Neural cell (in vitro differentiated cells): ENCODE measurements around the gene SEC63. TPM values are rescaled to one million over a fixed set of nuclear protein-coding genes. Genes with fewer than 3 reads are reported as not detected.
"Not testable (repeated sequence)": the region's sequence is repeated elsewhere in the genome, so short reads cannot be mapped to it uniquely, and the experiment has no call there.

Experiments used
- H2AFZ ChIP-seq: fragments of 200-600, 300-800 bp; sonication (generic), shearing (Covaris generic); 2 replicates; pipeline ENCODE4 v1.6.0; 2014; ENCODE audit warnings: low read depth, mild to moderate bottlenecking, antibody characterized with exemption, low read length, moderate library complexity
- H3F3A ChIP-seq: fragments of 200-600 bp; shearing (Covaris generic); 2 replicates; pipeline ENCODE4 v1.6.1; 2016; ENCODE audit warnings: mild to moderate bottlenecking, moderate library complexity, mixed read lengths, antibody characterized with exemption, low read length; ENCODE audit not compliant: insufficient read depth, poor library complexity, severe bottlenecking
- H3K27ac ChIP-seq: fragments of 200-600, 300-800 bp; sonication (generic), shearing (Covaris generic); 2 replicates; pipeline ENCODE4 v1.5.1; 2014; ENCODE audit warnings: mild to moderate bottlenecking, low read length, moderate library complexity
- H3K27me3 ChIP-seq: fragments of 300-800, 200-600 bp; sonication (generic), shearing (Covaris generic); 2 replicates; pipeline ENCODE4 v1.6.0; 2014; ENCODE audit warnings: mild to moderate bottlenecking, low read depth, low read length, moderate library complexity; ENCODE audit not compliant: insufficient read depth
- H3K36me3 ChIP-seq: fragments of 300-800, 200-600 bp; sonication (generic), shearing (Covaris generic); 2 replicates; pipeline ENCODE4 v1.5.1; 2014; ENCODE audit warnings: mild to moderate bottlenecking, antibody characterized with exemption, low read length, moderate library complexity; ENCODE audit not compliant: insufficient read depth
- H3K4me2 ChIP-seq: fragments of 300-800, 200-600 bp; sonication (generic), shearing (Covaris generic); 2 replicates; pipeline ENCODE4 v1.6.0; 2014; ENCODE audit warnings: mild to moderate bottlenecking, low read length
- H3K4me3 ChIP-seq: fragments of 300-800, 200-600 bp; sonication (generic), shearing (Covaris generic); 2 replicates; pipeline ENCODE4 v1.5.1; 2014; ENCODE audit warnings: mild to moderate bottlenecking, low read length, moderate library complexity
- H3K79me2 ChIP-seq: fragments of 200-600 bp; shearing (Covaris generic); replicated peaks from 2 replicates; pipeline ENCODE4 v1.6.0; 2014; ENCODE audit warnings: mild to moderate bottlenecking, low read length, moderate library complexity; ENCODE audit not compliant: insufficient read depth
- H3K9ac ChIP-seq: fragments of 300-800, 200-600 bp; sonication (generic), shearing (Covaris generic); 2 replicates; pipeline ENCODE4 v1.6.1; 2016; ENCODE audit warnings: mild to moderate bottlenecking, low read length, mixed read lengths
- H3K9me2 ChIP-seq: fragments of 200-600 bp; shearing (Covaris generic); 2 replicates; pipeline ENCODE4 v1.6.1; 2016; ENCODE audit warnings: mild to moderate bottlenecking, low read length, mixed read lengths; ENCODE audit not compliant: insufficient read depth
- H3K9me3 ChIP-seq: fragments of 200-600, 300-800 bp; sonication (generic), shearing (Covaris generic); 2 replicates; pipeline ENCODE4 v1.6.1; 2016; ENCODE audit warnings: mild to moderate bottlenecking, mixed run types, low read length, moderate library complexity, mixed read lengths
- H4K20me1 ChIP-seq: fragments of 200-600 bp; shearing (Covaris generic); 2 replicates; pipeline ENCODE4 v1.6.1; 2016; ENCODE audit warnings: mild to moderate bottlenecking, mixed run types; ENCODE audit not compliant: insufficient read depth
- EP300 ChIP-seq: fragments of 450-650 bp; conservative IDR thresholded peaks from 2 replicates; pipeline ENCODE4 v1.6.1; 2014; ENCODE audit warnings: antibody characterized with exemption, mild to moderate bottlenecking, moderate library complexity; ENCODE audit not compliant: poor library complexity, severe bottlenecking
- EZH2 ChIP-seq: fragments of 200-600, 300-800 bp; shearing (Covaris generic), sonication (generic); IDR thresholded peaks from 2 replicates; pipeline ENCODE4 v1.6.1; 2014; ENCODE audit warnings: antibody characterized with exemption, low read length, borderline replicate concordance, mild to moderate bottlenecking; ENCODE audit not compliant: insufficient read depth, poor library complexity, severe bottlenecking
- MXI1 ChIP-seq: fragments of 450-650 bp; conservative IDR thresholded peaks from 2 replicates; pipeline ENCODE4 v1.6.1; 2014; ENCODE audit warnings: antibody characterized with exemption, mild to moderate bottlenecking; ENCODE audit not compliant: poor library complexity, severe bottlenecking
- POLR2AphosphoS5 ChIP-seq: IDR thresholded peaks from 2 replicates; pipeline ENCODE4 v1.6.1; 2012
- RAD21 ChIP-seq: fragments of 450-650 bp; conservative IDR thresholded peaks from 2 replicates; pipeline ENCODE4 v1.6.1; 2014; ENCODE audit warnings: antibody characterized with exemption, mild to moderate bottlenecking, moderate library complexity
- REST ChIP-seq: IDR thresholded peaks from 2 replicates; pipeline ENCODE4 v1.6.1; 2012; ENCODE audit warnings: borderline replicate concordance
- SMC3 ChIP-seq: fragments of 450-650 bp; conservative IDR thresholded peaks from 2 replicates; pipeline ENCODE4 v1.6.1; 2014; ENCODE audit warnings: antibody characterized with exemption, mild to moderate bottlenecking, moderate library complexity; ENCODE audit not compliant: poor library complexity
- TAF1 ChIP-seq: IDR thresholded peaks from 2 replicates; pipeline ENCODE4 v1.6.1; 2012; ENCODE audit warnings: low read depth
- polyA plus RNA-seq: library from polyadenylated mRNA; depleted of rRNA; stranded (reverse); fragments of >200 nt; gene quantifications from 2 replicates; pipeline ENCODE4 v1.2.3, GENCODE V29; 2014

Gene SEC63
- polyA plus RNA-seq, 1 donor from 2014 or later: 34.8 TPM

- Histone ChIP-seq H4K20me1 (no peaks in the 10 kb centered on the region), H3K79me2 (no peaks in the 10 kb centered on the region), H3K9ac (no peak overlapping the region), H3K9me2 (no peaks in the 10 kb centered on the region), H3K27ac (no peak overlapping the region), H3K4me2 (no peak overlapping the region), H2AFZ (no peak overlapping the region), H3F3A (no peaks in the 10 kb centered on the region), H3K36me3 (no peaks in the 10 kb centered on the region), H3K27me3 (no peaks in the 10 kb centered on the region), H3K9me3 (no peaks in the 10 kb centered on the region), H3K4me3 (no peak overlapping the region)
- no peak for TF ChIP-seq EZH2
- no peak for TF ChIP-seq REST
- TF ChIP-seq TAF1: no peak
- TF ChIP-seq EP300: no peak
- no peak for TF ChIP-seq POLR2AphosphoS5
- TF ChIP-seq SMC3: no peak
- no peak for TF ChIP-seq MXI1
- no peak for TF ChIP-seq RAD21
Measured at GRCh38 chr6:107991061-107991460, 33.1 kb upstream of the SEC63 start.

- not testable (repeated sequence) for H3K9me3 ChIP-seq, H3K27me3 ChIP-seq, H3K9ac ChIP-seq, H3K36me3 ChIP-seq, H3K9me2 ChIP-seq, H4K20me1 ChIP-seq, H3K4me3 ChIP-seq, H3K79me2 ChIP-seq, H3K27ac ChIP-seq, H2AFZ ChIP-seq, H3F3A ChIP-seq, H3K4me2 ChIP-seq
Measured at GRCh38 chr6:107990587-107990986, 32.6 kb upstream of the SEC63 start.

GRCh38 chr6:107989166-107990094 lies 31.4 kb upstream of the SEC63 start:
- Histone ChIP-seq H3K4me3 (no peak overlapping the region), H3K9ac (no peak overlapping the region), H3K4me2 (no peak overlapping the region), H3K27me3 (no peaks in the 10 kb centered on the region), H4K20me1 (no peaks in the 10 kb centered on the region), H3F3A (no peaks in the 10 kb centered on the region), H3K79me2 (no peaks in the 10 kb centered on the region), H3K9me2 (no peaks in the 10 kb centered on the region), H3K27ac (no peak overlapping the region), H2AFZ (no peak overlapping the region), H3K36me3 (no peaks in the 10 kb centered on the region), H3K9me3 (no peaks in the 10 kb centered on the region)
- no peak for TF ChIP-seq SMC3
- no peak for TF ChIP-seq MXI1
